ENCODE data around the gene LETM1. TPM values are rescaled to one million over a fixed set of nuclear protein-coding genes. Genes with fewer than 3 reads are reported as not detected.

The LETM1 gene
- total and polyA plus RNA-seq, 2 donors (not counting 3 experiments of a cell fraction or from before 2014, with no cell fraction given) = 25.6 to 62.5 TPM

GRCh38 chr4:1901127-1901526, 45.2 kb upstream of the LETM1 start:
- no peak overlapping the region for H3K27ac ChIP-seq (ENCODE audit: insufficient read depth, low read depth, low read length)
- peaks cover 95% of the 10 kb centered on the region for H3K79me2 ChIP-seq (ENCODE audit: control insufficient read depth, insufficient read depth, low read length)
- POLR2A ChIA-PET = no interaction called here
- no peaks in the 10 kb centered on the region for H3K9me3 ChIP-seq (replicated peaks; ENCODE audit: control insufficient read depth, insufficient read depth, low read length)
- dilution Hi-C loops (cut with MboI; ENCODE audit: extremely low pct_ligation_motif_present, low sequenced_read_pairs) = no loop called here
- FAIRE-seq (no peak), DNase-seq (ENCODE audit: low read depth, low spot score) (no peak)
- TF ChIP-seq EZH2 (IDR thresholded peaks at IDR 0.05; ENCODE audit: borderline replicate concordance, low read depth, low read length, severe bottlenecking) (no peak), MYC (IDR thresholded peaks at IDR 0.05; ENCODE audit: low read depth, low read length) (no peak), POLR2A (IDR thresholded peaks at IDR 0.05; ENCODE audit: low read depth, low read length) (no peak), MAX (IDR thresholded peaks at IDR 0.05; ENCODE audit: insufficient read depth, insufficient read length) (no peak), JUN (IDR thresholded peaks at IDR 0.05; ENCODE audit: borderline replicate concordance, insufficient read depth, insufficient read length, low read depth) (no peak), FOS (IDR thresholded peaks at IDR 0.05; ENCODE audit: borderline replicate concordance, insufficient read depth, low read length) (no peak), GATA2 (IDR thresholded peaks at IDR 0.05; ENCODE audit: insufficient read depth, insufficient read length, low read depth, low read length) (no peak), POLR2AphosphoS5 (IDR thresholded peaks at IDR 0.05; ENCODE audit: insufficient read depth, low read depth, low read length) (no peak), CTCF (IDR thresholded peaks at IDR 0.05; ENCODE audit: extremely low read depth in 1 of 2, insufficient read depth in 1 of 2, low read depth in 1 of 2, low read length in 2 of 2) (no peak)
- no peak overlapping the region for H3K4me3 ChIP-seq (replicated peaks in 1 of 3; ENCODE audit: insufficient read depth in 1 of 3, low read depth in 1 of 3, low read length in 3 of 3)
- H3K4me1 ChIP-seq (ENCODE audit: control insufficient read depth, extremely low read depth, insufficient read depth, low read length) = no peaks in the 10 kb centered on the region
- H4K20me1 ChIP-seq (replicated peaks; ENCODE audit: control insufficient read depth, extremely low read depth, insufficient read depth, low read length) = no peaks in the 10 kb centered on the region
- no peak overlapping the region for H3K4me2 ChIP-seq (ENCODE audit: insufficient read depth, low read length)
- CTCF ChIA-PET = interaction anchor here (0.6 to 5.7 kb wide), 6 partner anchors 8 to 153 kb away, joined by 3 to 43 read pairs (median 9); no protein-coding TSS in a partner anchor
- no peaks in the 10 kb centered on the region for H3K27me3 ChIP-seq (ENCODE audit: control insufficient read depth in 2 of 2, insufficient read depth in 2 of 2, low read length in 2 of 2)
- H3K9me1 ChIP-seq (replicated peaks; ENCODE audit: control insufficient read depth, extremely low read depth, insufficient read depth, low read length) = no peaks in the 10 kb centered on the region
- peaks cover 4 to 14% of the 10 kb centered on the region in 2 experiments for H3K36me3 ChIP-seq (ENCODE audit: control insufficient read depth in 2 of 2, extremely low read depth in 1 of 2, insufficient read depth in 2 of 2, low read length in 2 of 2)
- intact Hi-C loops (cut with micrococcal nuclease) = no loop called here
- BruUV-seq (replicated peaks) = no TSS peak
- H3K9ac ChIP-seq (replicated peaks; ENCODE audit: extremely low read depth, insufficient read depth, low read length) = no peak overlapping the region
- H2AFZ ChIP-seq (ENCODE audit: low read depth, low read length) = no peak overlapping the region

Measured in endothelial cell of umbilical vein (primary cell).